Epithelial cell of proximal tubule (primary cell): Measurements from ENCODE around the gene CCDC61. TPM values are rescaled to one million over a fixed set of nuclear protein-coding genes. Genes with fewer than 3 reads are reported as not detected.
A peak's percentile ranks its signal among the peaks of the same experiment; 100 is the strongest.

ENCODE experiments used
- DNase-seq: peaks from one replicate; pipeline ENCODE4 v3.0.0-alpha.2; 2011; ENCODE audit warnings: low read depth
- H3K4me3 ChIP-seq: 2 replicates; pipeline ENCODE4 v1.5.1; 2011; ENCODE audit warnings: low read depth, mild to moderate bottlenecking, low read length
- CTCF ChIP-seq: conservative IDR thresholded peaks from 2 replicates; pipeline ENCODE4 v1.5.1; 2012; ENCODE audit warnings: low read depth, mild to moderate bottlenecking, low read length
- total RNA-seq: library from RNA; depleted of rRNA; stranded (reverse); fragments of >200 nt; gene quantifications from 2 replicates; pipeline ENCODE4 v1.2.3, GENCODE V29; 2015

The CCDC61 gene
- total RNA-seq, 1 donor from 2014 or later = 10.1 TPM

- no peak for DNase-seq
- TF ChIP-seq CTCF = no peak
- no peak overlapping the region for H3K4me3 ChIP-seq
Measured at GRCh38 chr19:46036744-46037128, 41.5 kb downstream of the CCDC61 start.

DNA sequence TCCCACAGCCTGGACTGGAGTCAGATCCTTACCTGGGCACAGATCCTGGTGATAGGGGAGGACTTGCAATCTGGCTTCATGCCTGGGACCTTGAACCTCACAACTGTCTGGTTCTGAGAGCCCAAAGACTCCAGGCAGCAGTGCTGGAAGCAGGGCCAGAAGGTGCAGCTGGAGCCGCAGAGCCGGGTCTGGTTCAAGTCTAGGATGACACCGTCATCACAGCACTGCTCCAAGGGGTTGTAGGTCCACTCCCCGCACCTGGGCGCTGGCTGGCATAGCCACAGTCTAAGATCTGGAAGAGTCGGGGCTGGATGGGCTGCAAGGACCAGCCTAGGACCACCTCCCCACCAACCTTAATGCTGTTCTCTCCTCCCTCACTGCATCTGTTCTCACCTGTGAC is 44.9 kb downstream of the CCDC61 start:
- no peak for DNase-seq
- no peak for TF ChIP-seq CTCF
- H3K4me3 ChIP-seq = no peak overlapping the region

DNA sequence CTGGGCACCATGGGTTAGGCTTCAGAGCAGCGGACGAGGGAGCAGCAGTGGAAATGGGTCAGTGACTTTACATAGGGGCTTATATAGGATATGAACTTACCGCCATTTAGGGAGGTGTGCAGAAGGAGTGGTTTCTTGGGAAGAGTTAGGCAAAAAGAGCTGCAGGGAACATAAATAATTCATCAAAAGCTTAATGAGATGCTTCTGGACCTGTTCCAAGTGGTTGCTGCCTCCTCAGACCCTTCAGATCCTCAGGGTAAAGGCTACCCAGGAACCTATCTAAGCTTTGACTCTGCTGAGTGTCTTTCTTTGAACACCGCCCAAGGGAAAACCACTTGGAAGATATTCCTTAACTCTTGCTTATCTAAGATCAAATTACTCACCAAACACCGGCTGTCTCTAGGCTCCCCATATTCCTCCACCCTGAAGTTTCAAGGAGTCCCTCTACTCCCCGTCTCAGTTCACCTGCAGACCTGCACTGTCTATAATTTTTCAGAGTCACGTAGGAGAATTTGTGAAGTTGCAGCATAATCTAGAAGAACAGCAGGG is 45.8 kb downstream of the CCDC61 start, which contains the start of gene IGFL4:
TSS of gene IGFL4 (minus strand) at position 51 of the 549 bp plus-strand sequence. CDS start at position 11, 40 bp downstream.
- TF ChIP-seq CTCF = no peak
- H3K4me3 ChIP-seq = no peak within 1 kb of the TSS
- no peak for DNase-seq

DNA sequence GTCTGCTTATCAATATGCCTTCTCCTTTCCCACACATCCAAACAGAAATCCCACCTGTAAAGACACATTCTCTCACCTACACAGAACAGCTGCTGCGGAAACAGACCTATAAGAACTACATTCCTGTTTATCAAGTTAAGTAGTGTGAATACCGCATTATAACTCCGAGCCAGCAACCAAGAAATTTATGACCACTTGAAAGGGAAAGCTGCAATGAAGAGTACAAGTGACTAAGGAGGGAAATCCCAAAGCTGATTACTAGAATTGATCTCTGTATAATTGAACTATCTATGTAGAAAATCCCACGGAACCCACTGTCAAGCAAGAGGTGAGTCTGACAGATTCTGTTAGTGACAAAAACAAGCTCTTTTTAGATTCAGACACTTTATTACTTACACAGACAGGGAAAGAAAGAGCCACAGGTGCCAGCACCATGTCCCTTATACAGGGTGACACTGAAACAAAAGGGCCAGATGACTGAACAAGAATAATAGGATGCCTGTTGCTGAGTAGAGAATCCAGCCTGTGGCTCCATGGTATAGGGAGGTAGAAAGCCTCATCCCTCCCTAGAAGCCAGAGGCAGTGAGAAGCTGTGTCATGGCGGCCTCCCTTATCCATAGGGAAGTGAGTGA is 47.1 kb downstream of the CCDC61 start:
- DNase-seq = no peak
- no peak for TF ChIP-seq CTCF
- no peak overlapping the region for H3K4me3 ChIP-seq

- TF ChIP-seq CTCF = no peak
- no peak for DNase-seq
- no peak overlapping the region for H3K4me3 ChIP-seq
Measured at GRCh38 chr19:46043519-46043918, 48.3 kb downstream of the CCDC61 start.

DNA sequence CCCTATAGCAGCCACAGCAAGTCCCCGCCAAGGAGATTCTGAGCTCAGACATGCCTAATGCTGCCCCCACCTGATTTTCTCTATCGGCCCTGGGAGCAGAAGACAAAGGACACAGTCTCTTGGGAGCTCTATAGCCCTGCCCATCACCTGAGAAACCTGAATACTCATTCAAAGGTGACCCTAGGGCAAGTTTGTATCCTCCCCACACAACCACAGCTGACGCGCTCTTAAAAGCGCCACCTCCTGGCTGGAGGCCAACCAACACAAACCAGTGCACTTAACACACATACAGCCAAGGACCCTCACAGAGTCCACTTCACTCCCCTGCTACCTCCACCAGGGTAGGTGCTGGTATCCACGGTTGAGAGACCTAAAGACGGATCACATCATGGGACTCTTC is 54.3 kb downstream of the CCDC61 start:
- TF ChIP-seq CTCF = peak; percentile 14
- H3K4me3 ChIP-seq = no peak overlapping the region
- no peak for DNase-seq

GRCh38 chr19:46052896-46053295 is 57.6 kb downstream of the CCDC61 start:
- no peak for TF ChIP-seq CTCF

More at GRCh38 chr19:46052896-46053295, 57.6 kb downstream of the CCDC61 start:
- no peak for DNase-seq
- no peak overlapping the region for H3K4me3 ChIP-seq
